Mucosa of stomach (tissue), 1 donor: ENCODE results near the gene PPP1R37.

Experiments used
- H3K27me3 ChIP-seq: one replicate; pipeline ENCODE4 v1.7.0; 2013; ENCODE audit warnings: mild to moderate bottlenecking, low read length; ENCODE audit not compliant: control insufficient read depth, insufficient read depth
- H3K36me3 ChIP-seq: one replicate; pipeline ENCODE4 v1.7.0; 2013; ENCODE audit warnings: low read length; ENCODE audit not compliant: control insufficient read depth, insufficient read depth
- H3K4me1 ChIP-seq: one replicate; pipeline ENCODE4 v1.7.0; 2013; ENCODE audit warnings: mild to moderate bottlenecking, low read length; ENCODE audit not compliant: control insufficient read depth, insufficient read depth
- H3K4me3 ChIP-seq: one replicate; pipeline ENCODE4 v1.7.0; 2013; ENCODE audit warnings: low read length
- H3K9ac ChIP-seq: one replicate; pipeline ENCODE4 v1.7.0; 2013; ENCODE audit warnings: mild to moderate bottlenecking, low read length, moderate library complexity
- H3K9me3 ChIP-seq: one replicate; pipeline ENCODE4 v1.7.0; 2013; ENCODE audit warnings: mild to moderate bottlenecking, low read length, moderate library complexity; ENCODE audit not compliant: control insufficient read depth
- donor health status: Pancreatic carcinoma.

PPP1R37 gene

GRCh38 chr19:45189971-45190370, 97.0 kb downstream of the PPP1R37 start:
- no peaks in the 10 kb centered on the region for H3K36me3 ChIP-seq
- no peaks in the 10 kb centered on the region for H3K9me3 ChIP-seq
- no peak overlapping the region for H3K9ac ChIP-seq
- H3K4me1 ChIP-seq: no peaks in the 10 kb centered on the region
- no peak overlapping the region for H3K4me3 ChIP-seq
- H3K27me3 ChIP-seq: no peaks in the 10 kb centered on the region

GRCh38 chr19:45191375-45191774, 98.4 kb downstream of the PPP1R37 start:
- Histone ChIP-seq H3K4me1 (peaks cover 3% of the 10 kb centered on the region), H3K9me3 (no peaks in the 10 kb centered on the region), H3K36me3 (no peaks in the 10 kb centered on the region), H3K27me3 (no peaks in the 10 kb centered on the region), H3K4me3 (no peak overlapping the region), H3K9ac (no peak overlapping the region)

GRCh38 chr19:45195764-45196163, 102.8 kb downstream of the PPP1R37 start:
- no peaks in the 10 kb centered on the region for H3K36me3 ChIP-seq
- peaks cover 4% of the 10 kb centered on the region for H3K4me1 ChIP-seq
- no peak overlapping the region for H3K4me3 ChIP-seq
- no peak overlapping the region for H3K9ac ChIP-seq
- no peaks in the 10 kb centered on the region for H3K27me3 ChIP-seq
- H3K9me3 ChIP-seq: no peaks in the 10 kb centered on the region
